ENCODE data around the gene HSD17B3. TPM values are rescaled to one million over a fixed set of nuclear protein-coding genes. Genes with fewer than 3 reads are reported as not detected.

HSD17B3 gene
- total and polyA plus RNA-seq, 2 of the 13 experiments (the other 11 are each of a cell fraction or from before 2014, with no cell fraction given), result 0.12 TPM; not detected in 1

- in situ Hi-C loops (cut with HindIII; ENCODE audit: extremely low pct_ligation_motif_present, low pct_unique_long_range_greater_than_20kb) (no loop called here), intact Hi-C loops (cut with micrococcal nuclease; ENCODE audit: unreplicated experiment) (no loop called here)
- POLR2A ChIA-PET, result no interaction called here
- Histone ChIP-seq H3K4me2 (ENCODE audit: low read depth, low read length) (no peak overlapping the region), H2AFZ (ENCODE audit: low read length) (no peak overlapping the region), H3K36me3 (replicated peaks in 1 of 2; ENCODE audit: control insufficient read depth in 1 of 2, insufficient read depth in 2 of 2, low read length in 2 of 2) (no peaks in the 10 kb centered on the region), H3K27ac (ENCODE audit: extremely low read length, insufficient read depth, low read length) (no peak overlapping the region), H3K4me1 (ENCODE audit: insufficient read depth, low read length) (no peaks in the 10 kb centered on the region), H3K9ac (ENCODE audit: insufficient read depth, low read depth, low read length) (no peak overlapping the region), H3K4me3 (replicated peaks in 1 of 3; ENCODE audit: insufficient read depth in 1 of 3, low read depth in 2 of 3, low read length in 3 of 3) (no peak overlapping the region), H3K79me2 (ENCODE audit: insufficient read depth, low read length) (no peaks in the 10 kb centered on the region), H3K9me3 (ENCODE audit: low read length) (no peaks in the 10 kb centered on the region), H4K20me1 (ENCODE audit: insufficient read depth, low read length) (no peaks in the 10 kb centered on the region; the same call in 1 of the 2 replicates), H3K27me3 (ENCODE audit: control insufficient read depth in 1 of 2, insufficient read depth in 2 of 2, low read length in 2 of 2) (peaks cover 1 to 35% of the 10 kb centered on the region in 2 experiments; a peak in 4 of 5 replicates)
- FAIRE-seq (no peak), ATAC-seq (no peak), DNase-seq (ENCODE audit: low spot score) (no peak)
- CTCF ChIA-PET (ENCODE audit: low intra/inter-chr PET ratio, low total read pairs), result no interaction called here
- no TSS peak for BruUV-seq (replicated peaks)
- TF ChIP-seq ZNF615 (CRISPR knock-in tag; IDR thresholded peaks at IDR 0.05; ENCODE audit: borderline replicate concordance) (no peak), KLF15 (CRISPR knock-in tag; IDR thresholded peaks at IDR 0.05; ENCODE audit: borderline replicate concordance) (no peak), ZNF616 (CRISPR knock-in tag; IDR thresholded peaks at IDR 0.05; ENCODE audit: low read depth) (no peak), SIX4 (CRISPR knock-in tag; IDR thresholded peaks at IDR 0.05) (no peak)
- WGBS (ENCODE audit: low lambda C conversion rate), result 38% methylated on average over 11 of the region's 11 CpGs
These were observed 95.7 kb downstream of the HSD17B3 start for GRCh38 chr9:96206156-96206751.

GRCh38 chr9:96204853-96205252 is 97.1 kb downstream of the HSD17B3 start:
- intact Hi-C loops (cut with micrococcal nuclease; ENCODE audit: unreplicated experiment), result no loop called here
- H3K27ac ChIP-seq (ENCODE audit: extremely low read length, insufficient read depth, low read length), result no peak overlapping the region

More at GRCh38 chr9:96204853-96205252, 97.1 kb downstream of the HSD17B3 start:
- Histone ChIP-seq H3K9ac (ENCODE audit: insufficient read depth, low read depth, low read length) (no peak overlapping the region), H2AFZ (ENCODE audit: low read length) (no peak overlapping the region), H3K4me3 (replicated peaks in 1 of 3; ENCODE audit: insufficient read depth in 1 of 3, low read depth in 2 of 3, low read length in 3 of 3) (no peak overlapping the region), H3K9me3 (ENCODE audit: low read length) (no peaks in the 10 kb centered on the region), H3K4me2 (ENCODE audit: low read depth, low read length) (no peak overlapping the region), H4K20me1 (ENCODE audit: insufficient read depth, low read length) (no peaks in the 10 kb centered on the region; the same call in 1 of the 2 replicates), H3K36me3 (replicated peaks in 1 of 2; ENCODE audit: control insufficient read depth in 1 of 2, insufficient read depth in 2 of 2, low read length in 2 of 2) (no peaks in the 10 kb centered on the region), H3K27me3 (ENCODE audit: control insufficient read depth in 1 of 2, insufficient read depth in 2 of 2, low read length in 2 of 2) (peaks cover 1 to 35% of the 10 kb centered on the region in 2 experiments; a peak in 4 of 5 replicates), H3K4me1 (ENCODE audit: insufficient read depth, low read length) (no peaks in the 10 kb centered on the region), H3K79me2 (ENCODE audit: insufficient read depth, low read length) (no peaks in the 10 kb centered on the region)
- no TSS peak for BruUV-seq (replicated peaks)
- TF ChIP-seq ZNF12 (CRISPR knock-in tag; IDR thresholded peaks at IDR 0.05), result peak; percentile 95
- TF ChIP-seq FOXA3 (CRISPR knock-in tag; IDR thresholded peaks at IDR 0.05), result no peak
- 57% methylated on average over 2 of the region's 2 CpGs for WGBS (ENCODE audit: low lambda C conversion rate)
- ChIA-PET CTCF (ENCODE audit: low intra/inter-chr PET ratio, low total read pairs) (no interaction called here), POLR2A (no interaction called here)
- DNase-seq (ENCODE audit: low spot score), result no peak
- no peak for FAIRE-seq
- ATAC-seq, result no peak
- in situ Hi-C loops (cut with HindIII; ENCODE audit: extremely low pct_ligation_motif_present, low pct_unique_long_range_greater_than_20kb), result no loop called here

Data from HepG2 (cell line).